Adrenal gland (tissue), 5 donors: ENCODE results near the gene RSBN1.

Experiments
- CTCF ChIP-seq, 6 experiments: fragments of 450-650 bp in 4 of 6; fragments of 200-600 bp in 2 of 6; sonication (generic) in 1 of 6; IDR thresholded peaks; 1 replicate in 5 of 6; 2 replicates in 1 of 6; pipeline versions ENCODE4 v1.5.1 to v1.8.0; 2016 to 2021; ENCODE audit warnings: antibody characterized with exemption in 6 of 6, mild to moderate bottlenecking in 2 of 6, moderate library complexity in 1 of 6
- POLR2A ChIP-seq, 2 donors: fragments of 450-650 bp; IDR thresholded peaks; one replicate each; pipeline ENCODE4 v1.6.1; 2017; ENCODE audit warnings: antibody characterized with exemption in 2 of 2, mild to moderate bottlenecking in 2 of 2, moderate library complexity in 1 of 2
- donor health status: DM: no; HTN: no; CAD: no.

- TF ChIP-seq CTCF (IDR thresholded peaks at IDR 0.05) (no peak), POLR2A (IDR thresholded peaks at IDR 0.05) (no peak)
Observed at GRCh38 chr1:113802367-113803007, 9.8 kb downstream of the RSBN1 start.
